ENCODE measurements around the gene ENTREP3. TPM values are rescaled to one million over a fixed set of nuclear protein-coding genes. Genes with fewer than 3 reads are reported as not detected.

The ENTREP3 gene
- total and polyA plus RNA-seq, 2 experiments from 2014 or later: 8.8 to 27.1 TPM

DNA sequence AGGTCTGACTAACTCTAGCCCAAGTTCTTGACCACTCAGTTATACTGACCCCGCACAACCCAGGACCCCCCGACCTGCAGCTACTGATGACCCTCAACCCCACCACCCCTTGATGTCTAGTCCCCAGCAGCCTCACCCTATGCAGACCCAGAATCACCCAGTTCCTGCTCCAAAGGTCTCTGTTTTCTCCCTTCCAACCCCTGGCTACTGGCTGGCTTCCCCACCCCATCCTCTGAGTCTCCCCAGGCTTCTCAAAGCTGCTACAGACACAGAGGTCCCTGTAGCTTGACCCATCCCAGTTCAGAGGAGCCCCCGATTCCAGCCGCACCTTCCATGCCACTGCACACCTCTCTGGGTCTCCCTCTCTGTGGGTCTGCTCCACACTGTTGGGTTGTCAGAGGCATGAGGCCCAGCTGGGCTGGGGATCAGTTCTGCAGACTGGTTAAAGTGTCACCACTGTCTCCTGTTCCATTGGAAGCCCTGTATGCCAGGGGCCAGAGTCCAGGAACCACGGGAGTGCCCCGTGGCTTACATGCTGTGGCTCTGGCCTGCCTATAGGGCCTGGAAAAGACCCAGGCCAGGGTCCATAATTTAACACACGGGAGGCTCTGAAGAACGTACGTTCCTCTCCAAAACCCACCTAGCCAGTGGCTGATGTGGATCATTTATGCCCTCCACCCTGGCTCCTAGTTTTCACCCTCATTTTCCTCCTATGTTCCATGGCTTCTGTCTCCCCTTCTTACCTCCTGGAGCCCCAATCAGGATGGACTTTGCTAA is 45.5 kb upstream of the ENTREP3 start:
- Histone ChIP-seq H2AFZ (no peak overlapping the region), H3K79me2 (no peaks in the 10 kb centered on the region)

DNA sequence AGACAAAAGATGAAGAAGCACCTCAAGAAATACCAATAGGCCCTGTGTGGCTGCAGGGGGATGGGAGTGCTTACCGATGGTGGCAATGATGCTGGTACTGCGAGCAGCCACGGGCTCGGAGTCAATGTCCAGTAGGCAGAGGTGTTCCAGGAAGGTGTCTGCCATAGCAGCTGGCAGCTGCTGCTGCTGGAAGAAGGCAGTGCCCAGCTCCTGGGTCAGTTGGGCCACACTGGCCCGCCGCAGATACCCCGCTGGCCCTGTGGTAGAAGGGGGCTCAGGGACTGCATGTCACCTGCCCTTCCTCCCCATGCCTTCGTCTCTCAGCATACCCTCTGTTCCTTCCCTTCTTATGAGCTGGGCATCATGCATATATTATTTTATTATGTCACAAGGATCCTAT is 44.7 kb upstream of the ENTREP3 start:
- Histone ChIP-seq H3K4me2 (no peak overlapping the region), H3K79me2 (no peaks in the 10 kb centered on the region), H3K27me3 (peaks cover 27% of the 10 kb centered on the region), H3K9me2 (replicated peaks; ENCODE audit: insufficient read depth) (no peaks in the 10 kb centered on the region), H4K20me1 (ENCODE audit: insufficient read depth, poor library complexity, severe bottlenecking) (no peaks in the 10 kb centered on the region), H3K27ac (no peak overlapping the region), H3K4me3 (no peak overlapping the region), H3K9me3 (ENCODE audit: low read depth) (no peaks in the 10 kb centered on the region), H3K36me3 (replicated peaks; ENCODE audit: insufficient read depth, low read depth) (no peaks in the 10 kb centered on the region), H2AFZ (no peak overlapping the region), H3K4me1 (ENCODE audit: insufficient read depth) (peaks cover 6% of the 10 kb centered on the region)
- 92% methylated on average over 8 of the region's 8 CpGs for WGBS (ENCODE audit: low lambda C conversion rate, missing lambda C conversion rate)
- no peak for TF ChIP-seq EZH2 (IDR thresholded peaks at IDR 0.05; ENCODE audit: borderline replicate concordance)
- no peak for TF ChIP-seq EZH2phosphoT487 (IDR thresholded peaks at IDR 0.05; ENCODE audit: low read depth, severe bottlenecking, unreplicated experiment)
- TF ChIP-seq CTCF (IDR thresholded peaks at IDR 0.05; ENCODE audit: poor library complexity): no peak
- no peak for DNase-seq (ENCODE audit: low spot score)

More for the DNA sequence above, 45.5 kb upstream of the ENTREP3 start:
- Histone ChIP-seq H3K4me1 (ENCODE audit: insufficient read depth) (peaks cover 6% of the 10 kb centered on the region), H3K9me2 (replicated peaks; ENCODE audit: insufficient read depth) (no peaks in the 10 kb centered on the region), H3K9me3 (ENCODE audit: low read depth) (no peaks in the 10 kb centered on the region), H3K4me3 (no peak overlapping the region), H4K20me1 (ENCODE audit: insufficient read depth, poor library complexity, severe bottlenecking) (no peaks in the 10 kb centered on the region), H3K36me3 (replicated peaks; ENCODE audit: insufficient read depth, low read depth) (no peaks in the 10 kb centered on the region), H3K4me2 (no peak overlapping the region), H3K27ac (peak overlapping the region; percentile 61), H3K27me3 (peaks cover 20% of the 10 kb centered on the region)
- TF ChIP-seq EZH2 (IDR thresholded peaks at IDR 0.05; ENCODE audit: borderline replicate concordance) (no peak), CTCF (IDR thresholded peaks at IDR 0.05; ENCODE audit: poor library complexity) (no peak), EZH2phosphoT487 (IDR thresholded peaks at IDR 0.05; ENCODE audit: low read depth, severe bottlenecking, unreplicated experiment) (no peak)
- peak; percentile 47 for DNase-seq (ENCODE audit: low spot score)
- 77% methylated on average over 9 of the region's 9 CpGs for WGBS (ENCODE audit: low lambda C conversion rate, missing lambda C conversion rate)

- TF ChIP-seq CTCF (IDR thresholded peaks at IDR 0.05; ENCODE audit: poor library complexity) (no peak), EZH2phosphoT487 (IDR thresholded peaks at IDR 0.05; ENCODE audit: low read depth, severe bottlenecking, unreplicated experiment) (no peak), EZH2 (IDR thresholded peaks at IDR 0.05; ENCODE audit: borderline replicate concordance) (no peak)
- no peaks in the 10 kb centered on the region for H3K9me2 ChIP-seq (replicated peaks; ENCODE audit: insufficient read depth)
- H3K4me3 ChIP-seq: no peak overlapping the region
- peaks cover 45% of the 10 kb centered on the region for H3K27me3 ChIP-seq
- H3K79me2 ChIP-seq: no peaks in the 10 kb centered on the region
- DNase-seq (ENCODE audit: low spot score): no peak
- H3K27ac ChIP-seq: no peak overlapping the region
- H3K36me3 ChIP-seq (replicated peaks; ENCODE audit: insufficient read depth, low read depth): no peaks in the 10 kb centered on the region
- H4K20me1 ChIP-seq (ENCODE audit: insufficient read depth, poor library complexity, severe bottlenecking): no peaks in the 10 kb centered on the region
- no peaks in the 10 kb centered on the region for H3K9me3 ChIP-seq (ENCODE audit: low read depth)
- H3K4me2 ChIP-seq: no peak overlapping the region
- H2AFZ ChIP-seq: no peak overlapping the region
- peaks cover 6% of the 10 kb centered on the region for H3K4me1 ChIP-seq (ENCODE audit: insufficient read depth)
- WGBS (ENCODE audit: low lambda C conversion rate, missing lambda C conversion rate): 84% methylated on average over 7 of the region's 7 CpGs
These were observed 42.1 kb upstream of the ENTREP3 start for GRCh38 chr1:155297384-155297783.
